ENCODE measurements around the gene CNKSR3.

Gene CNKSR3

DNA sequence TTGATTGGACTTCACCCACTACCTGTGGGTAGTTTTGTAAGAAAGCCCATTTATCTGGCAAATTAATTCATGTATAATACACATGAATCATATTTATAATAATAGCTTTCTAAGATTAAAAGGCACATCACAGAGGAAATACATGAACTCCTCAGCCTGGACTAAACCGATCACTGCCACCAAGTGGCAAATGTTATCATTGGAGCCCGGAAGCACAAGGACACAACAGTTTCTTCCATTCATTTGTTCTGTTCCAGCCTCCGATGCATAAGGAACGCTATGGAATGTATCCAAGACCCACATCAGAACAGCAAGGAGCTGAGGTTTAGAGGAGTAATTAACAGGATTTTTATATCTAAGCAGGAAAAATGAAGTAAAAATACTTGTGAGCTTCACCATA, 139.9 kb downstream of the CNKSR3 start:
- DNase-seq (ENCODE audit: low spot score), result peak; percentile 38
- TF ChIP-seq, protein P1, sequence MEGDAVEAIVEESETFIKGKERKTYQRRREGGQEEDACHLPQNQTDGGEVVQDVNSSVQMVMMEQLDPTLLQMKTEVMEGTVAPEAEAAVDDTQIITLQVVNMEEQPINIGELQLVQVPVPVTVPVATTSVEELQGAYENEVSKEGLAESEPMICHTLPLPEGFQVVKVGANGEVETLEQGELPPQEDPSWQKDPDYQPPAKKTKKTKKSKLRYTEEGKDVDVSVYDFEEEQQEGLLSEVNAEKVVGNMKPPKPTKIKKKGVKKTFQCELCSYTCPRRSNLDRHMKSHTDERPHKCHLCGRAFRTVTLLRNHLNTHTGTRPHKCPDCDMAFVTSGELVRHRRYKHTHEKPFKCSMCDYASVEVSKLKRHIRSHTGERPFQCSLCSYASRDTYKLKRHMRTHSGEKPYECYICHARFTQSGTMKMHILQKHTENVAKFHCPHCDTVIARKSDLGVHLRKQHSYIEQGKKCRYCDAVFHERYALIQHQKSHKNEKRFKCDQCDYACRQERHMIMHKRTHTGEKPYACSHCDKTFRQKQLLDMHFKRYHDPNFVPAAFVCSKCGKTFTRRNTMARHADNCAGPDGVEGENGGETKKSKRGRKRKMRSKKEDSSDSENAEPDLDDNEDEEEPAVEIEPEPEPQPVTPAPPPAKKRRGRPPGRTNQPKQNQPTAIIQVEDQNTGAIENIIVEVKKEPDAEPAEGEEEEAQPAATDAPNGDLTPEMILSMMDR (IDR thresholded peaks at IDR 0.05; ENCODE audit: extremely low read depth, missing control alignments), result no peak

DNA sequence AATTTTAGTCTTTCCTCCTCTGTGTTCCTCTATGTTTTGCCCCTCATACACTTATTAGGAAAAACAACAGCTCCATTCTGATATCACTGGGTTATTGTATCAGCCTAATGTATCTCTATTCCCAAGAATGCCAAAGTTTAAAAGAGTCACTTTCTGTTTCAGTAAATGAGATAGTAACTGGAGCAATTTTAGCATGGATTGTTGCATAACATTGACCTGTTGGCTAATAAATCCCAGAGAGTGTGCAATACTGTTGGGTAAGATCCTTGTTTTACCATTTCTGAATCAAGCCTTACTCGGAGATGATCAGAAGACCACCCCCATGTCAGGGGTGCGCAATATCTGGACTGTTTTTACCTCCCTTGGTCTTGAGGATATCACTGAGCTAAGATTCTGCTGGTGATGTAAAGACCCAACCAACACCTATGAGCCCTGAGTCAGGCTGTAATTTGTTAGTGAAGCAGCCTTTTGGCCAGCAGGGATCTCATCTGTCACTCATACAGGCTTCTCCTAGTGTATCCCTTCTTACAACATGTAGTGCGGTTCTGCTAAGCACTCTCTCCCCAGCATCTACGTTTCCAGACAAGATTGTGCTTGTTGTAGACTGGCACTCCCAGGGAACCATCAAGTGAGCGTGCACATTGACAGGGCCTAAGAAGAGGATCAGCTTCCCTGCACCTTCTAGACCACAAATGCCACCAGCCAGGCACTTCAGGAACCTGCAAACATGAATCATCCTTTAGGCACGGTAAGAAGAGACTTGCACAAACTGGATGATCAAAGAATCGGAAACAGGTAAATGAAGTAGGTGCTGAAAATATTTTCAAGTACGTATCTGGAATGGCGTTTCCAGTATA, 142.4 kb downstream of the CNKSR3 start:
- TF ChIP-seq, protein P1 (IDR thresholded peaks at IDR 0.05; ENCODE audit: extremely low read depth, missing control alignments), result no peak
- DNase-seq (ENCODE audit: low spot score), result no peak

DNA sequence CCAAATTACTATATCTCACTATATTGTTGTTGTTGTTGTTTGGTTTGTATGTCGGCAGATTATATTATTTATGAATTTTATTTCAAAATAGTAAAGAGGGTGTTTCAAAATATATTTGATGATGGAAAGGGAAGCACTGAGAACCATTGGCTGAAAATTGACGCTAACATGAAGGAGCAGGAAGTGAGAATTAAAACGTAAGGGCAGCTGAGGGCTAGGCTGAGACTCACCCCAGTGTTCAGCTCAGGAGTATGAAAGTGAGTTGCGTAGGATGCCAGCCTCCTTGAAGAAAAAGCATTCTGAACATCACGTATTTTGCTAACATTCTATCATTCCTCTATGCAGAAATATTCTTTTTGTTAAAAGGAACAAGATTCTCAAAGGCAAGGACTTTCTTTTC, 143.1 kb downstream of the CNKSR3 start:
- TF ChIP-seq, protein P1 (IDR thresholded peaks at IDR 0.05; ENCODE audit: extremely low read depth, missing control alignments), result no peak
- DNase-seq (ENCODE audit: low spot score), result no peak

DNA sequence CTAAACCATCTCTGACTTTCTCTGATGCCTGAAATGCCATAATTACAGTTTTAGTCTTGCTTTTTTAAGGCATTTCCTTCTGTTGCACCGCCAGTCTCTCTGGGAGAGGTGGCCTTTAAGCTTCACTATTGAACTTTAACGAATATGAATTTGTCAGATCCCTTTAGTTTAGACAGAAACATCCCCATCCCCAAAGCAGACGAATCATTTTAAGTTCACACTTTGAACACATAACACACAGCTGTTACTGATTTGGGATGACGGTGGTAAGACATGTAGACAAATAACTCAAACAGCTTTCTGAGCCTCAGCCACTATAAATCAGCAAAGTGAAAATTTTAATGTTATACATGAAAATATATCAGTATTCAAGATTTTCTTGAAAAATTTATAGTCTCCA, 146.7 kb downstream of the CNKSR3 start:
- TF ChIP-seq, protein P1 (IDR thresholded peaks at IDR 0.05; ENCODE audit: extremely low read depth, missing control alignments), result no peak

DNA sequence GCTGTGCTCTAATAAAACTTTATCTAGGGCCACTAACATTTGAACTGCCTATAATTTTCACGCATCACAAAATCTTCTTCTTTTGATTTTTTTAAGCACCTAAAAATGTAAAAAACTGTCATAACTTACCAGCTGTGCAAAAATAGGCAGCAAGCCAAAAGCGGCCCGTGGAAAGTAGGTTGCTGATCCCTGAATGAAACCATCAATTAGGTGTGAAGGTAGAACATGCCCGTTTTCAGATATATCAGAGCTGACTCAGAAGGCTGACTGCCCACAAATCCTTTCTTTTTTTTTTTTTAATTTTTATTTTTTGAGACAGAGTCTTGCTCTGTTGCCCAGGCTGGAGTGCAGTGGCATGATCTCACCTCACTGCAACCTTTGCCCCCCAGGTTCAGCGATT, 149.0 kb downstream of the CNKSR3 start:
- DNase-seq (ENCODE audit: low spot score), result no peak
- TF ChIP-seq, protein P1 (IDR thresholded peaks at IDR 0.05; ENCODE audit: extremely low read depth, missing control alignments), result no peak

More for the DNA sequence above, 146.7 kb downstream of the CNKSR3 start:
- DNase-seq (ENCODE audit: low spot score), result no peak

DNA sequence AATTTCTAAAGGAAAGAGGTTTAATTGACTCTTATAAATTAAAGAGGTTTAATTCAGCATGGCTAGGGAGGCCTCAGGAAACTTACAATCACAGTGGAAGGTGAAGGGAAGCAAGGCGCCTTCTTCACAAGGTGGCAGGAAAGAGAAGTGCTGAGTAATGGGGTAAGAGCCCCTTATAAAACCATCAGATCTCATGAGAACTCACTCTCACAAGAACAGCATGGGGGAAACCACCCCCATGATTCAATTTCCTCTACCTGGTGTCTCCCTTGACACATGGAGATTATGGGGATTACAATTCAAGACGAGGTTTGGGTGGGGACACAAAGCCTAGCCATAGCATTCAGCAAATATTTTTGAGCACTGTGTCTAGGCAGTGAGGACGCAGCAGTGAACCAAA, 150.0 kb downstream of the CNKSR3 start:
- TF ChIP-seq, protein P1 (IDR thresholded peaks at IDR 0.05; ENCODE audit: extremely low read depth, missing control alignments), result no peak
- no peak for DNase-seq (ENCODE audit: low spot score)

DNA sequence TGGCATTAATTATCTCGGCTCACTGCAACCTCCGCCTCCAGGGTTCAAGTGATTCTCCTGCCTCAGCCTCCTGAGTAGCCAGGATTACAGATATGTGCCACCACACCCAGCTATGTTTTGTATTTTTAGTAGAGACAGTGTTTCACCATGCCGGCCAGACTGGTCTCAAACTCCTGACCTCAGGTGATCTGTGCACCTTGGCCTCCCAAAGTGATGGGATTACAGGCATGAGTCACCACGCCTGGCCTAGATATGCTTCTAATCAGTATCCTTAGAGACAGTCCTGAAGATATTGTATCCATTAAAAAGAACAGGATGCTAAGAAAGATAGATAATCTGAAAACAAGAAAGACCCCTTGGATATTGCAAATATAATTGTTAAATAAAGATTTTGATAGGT, 150.8 kb downstream of the CNKSR3 start:
- no peak for DNase-seq (ENCODE audit: low spot score)
- TF ChIP-seq, protein P1 (IDR thresholded peaks at IDR 0.05; ENCODE audit: extremely low read depth, missing control alignments), result no peak
